ENCODE data around the gene STRADB.
"Not testable (repeated sequence)": the region's sequence is repeated elsewhere in the genome, so short reads cannot be mapped to it uniquely, and the experiment has no call there.

STRADB gene

GRCh38 chr2:201451292-201452057, at the start of gene STRADB, which contains the start of gene TRAK2:
TSS of gene STRADB (plus strand) at chr2:201451740. CDS start at chr2:201454841, 3,101 bp downstream.
TSS of gene TRAK2 (minus strand) at chr2:201451458. CDS start at chr2:201420507, 30,951 bp downstream.
- in situ Hi-C loops (cut with HindIII; ENCODE audit: low sequenced_read_pairs), result no loop called here

- in situ Hi-C loops (cut with HindIII; ENCODE audit: low sequenced_read_pairs), result no loop called here
Observed at GRCh38 chr2:201401815-201402214, 49.7 kb upstream of the STRADB start.

GRCh38 chr2:201402651-201403562, 48.6 kb upstream of the STRADB start:
- in situ Hi-C loops (cut with HindIII; ENCODE audit: low sequenced_read_pairs), result no loop called here

GRCh38 chr2:201403880-201404279, 47.7 kb upstream of the STRADB start:
- in situ Hi-C loops (cut with HindIII; ENCODE audit: low sequenced_read_pairs), result no loop called here

GRCh38 chr2:201404699-201405280, 46.8 kb upstream of the STRADB start:
- in situ Hi-C loops (cut with HindIII; ENCODE audit: low sequenced_read_pairs), result no loop called here

GRCh38 chr2:201406077-201406662, 45.4 kb upstream of the STRADB start:
- in situ Hi-C loops (cut with HindIII; ENCODE audit: low sequenced_read_pairs), result no loop called here

GRCh38 chr2:201407265-201407664, 44.3 kb upstream of the STRADB start:
- in situ Hi-C loops (cut with HindIII; ENCODE audit: low sequenced_read_pairs), result no loop called here

GRCh38 chr2:201408931-201409330, 42.6 kb upstream of the STRADB start:
- in situ Hi-C loops (cut with HindIII; ENCODE audit: low sequenced_read_pairs), result no loop called here

GRCh38 chr2:201411421-201411820, 40.1 kb upstream of the STRADB start:
- in situ Hi-C loops (cut with HindIII; ENCODE audit: low sequenced_read_pairs), result no loop called here

GRCh38 chr2:201413143-201413542, 38.4 kb upstream of the STRADB start:
- in situ Hi-C loops (cut with HindIII; ENCODE audit: low sequenced_read_pairs), result no loop called here

GRCh38 chr2:201413552-201413951, 38.0 kb upstream of the STRADB start:
- in situ Hi-C loops (cut with HindIII; ENCODE audit: low sequenced_read_pairs), result no loop called here

GRCh38 chr2:201414099-201415023, 37.2 kb upstream of the STRADB start:
- in situ Hi-C loops (cut with HindIII; ENCODE audit: low sequenced_read_pairs), result no loop called here

GRCh38 chr2:201415149-201415548, 36.4 kb upstream of the STRADB start:
- in situ Hi-C loops (cut with HindIII; ENCODE audit: low sequenced_read_pairs), result no loop called here

- in situ Hi-C loops (cut with HindIII; ENCODE audit: low sequenced_read_pairs), result no loop called here
Observed at GRCh38 chr2:201419057-201419635, 32.4 kb upstream of the STRADB start.

GRCh38 chr2:201419986-201420385, 31.6 kb upstream of the STRADB start:
- in situ Hi-C loops (cut with HindIII; ENCODE audit: low sequenced_read_pairs), result no loop called here

GRCh38 chr2:201420442-201421113, 31.0 kb upstream of the STRADB start:
- in situ Hi-C loops (cut with HindIII; ENCODE audit: low sequenced_read_pairs), result no loop called here

GRCh38 chr2:201425952-201426351, 25.6 kb upstream of the STRADB start:
- in situ Hi-C loops (cut with HindIII; ENCODE audit: low sequenced_read_pairs), result no loop called here

GRCh38 chr2:201428366-201428765, 23.2 kb upstream of the STRADB start:
- in situ Hi-C loops (cut with HindIII; ENCODE audit: low sequenced_read_pairs), result not testable (repeated sequence)

GRCh38 chr2:201429835-201430234, 21.7 kb upstream of the STRADB start:
- in situ Hi-C loops (cut with HindIII; ENCODE audit: low sequenced_read_pairs), result not testable (repeated sequence)
